Left lobe of liver (tissue), 1 donor: ENCODE results near the gene OR1N1. TPM values are rescaled to one million over a fixed set of nuclear protein-coding genes. Genes with fewer than 3 reads are reported as not detected.

ENCODE experiments used
- total RNA-seq: library from RNA; stranded (reverse); gene quantifications from one replicate; pipeline ENCODE4 v1.2.1, GENCODE V29; 2021
- donor health status: DM: no; HTN: yes; CAD: no.

OR1N1 gene
- total RNA-seq, 1 donor from 2014 or later = not detected

Other genes with a start within 250 kb of the OR1N1 start
- gene PTGS1, start 156.3 kb downstream of the OR1N1 start, total RNA-seq = 2.0 TPM
- gene OR1J1, start 49.4 kb downstream of the OR1N1 start, total RNA-seq = not detected
- gene OR1J2, start 16.5 kb downstream of the OR1N1 start, total RNA-seq = not detected
- gene OR1J4, start 8.2 kb downstream of the OR1N1 start, total RNA-seq = not detected
- gene OR1N2, start 25.8 kb upstream of the OR1N1 start, total RNA-seq = not detected
- not detected for gene OR1L8, start 56.1 kb upstream of the OR1N1 start, total RNA-seq
- not detected for gene OR1Q1, start 87.4 kb upstream of the OR1N1 start, total RNA-seq
- not detected for gene OR1B1, start 130.3 kb upstream of the OR1N1 start, total RNA-seq
- not detected for gene OR1L1, start 134.4 kb upstream of the OR1N1 start, total RNA-seq
- gene OR1L3, start 147.8 kb upstream of the OR1N1 start, total RNA-seq = not detected
- gene OR1L4, start 196.7 kb upstream of the OR1N1 start, total RNA-seq = not detected
- not detected for gene OR1L6, start 215.0 kb upstream of the OR1N1 start, total RNA-seq